HEK293 (cell line): ENCODE results near the gene TPRN.

Source experiments
- BCL6B ChIP-seq: fragments of 450-650 bp; formaldehyde crosslinking; IDR thresholded peaks from 2 replicates; pipeline ENCODE4 v1.5.1; 2017; ENCODE audit warnings: missing biosample characterization, missing genetic modification characterization
- FEZF1 ChIP-seq: fragments of 450-650 bp; formaldehyde crosslinking; IDR thresholded peaks from 2 replicates; pipeline ENCODE4 v1.5.1; 2016; ENCODE audit warnings: missing biosample characterization, missing genetic modification characterization
- GLI2 ChIP-seq: fragments of 450-650 bp; formaldehyde crosslinking; IDR thresholded peaks from 2 replicates; pipeline ENCODE4; 2017; ENCODE audit warnings: missing biosample characterization, missing genetic modification characterization, low read depth, borderline replicate concordance
- RBAK ChIP-seq: fragments of 450-650 bp; formaldehyde crosslinking; IDR thresholded peaks from 2 replicates; pipeline ENCODE4 v1.5.1; 2016; ENCODE audit warnings: missing biosample characterization, missing genetic modification characterization
- SETDB1 ChIP-seq: IDR thresholded peaks from one replicate; pipeline ENCODE4 v1.6.1; 2017; ENCODE audit warnings: mild to moderate bottlenecking, low read length, moderate library complexity, mixed read lengths; ENCODE audit not compliant: insufficient read length
- TSHZ1 ChIP-seq: fragments of 450-650 bp; formaldehyde crosslinking; IDR thresholded peaks from 2 replicates; pipeline ENCODE4 v1.5.1; 2016; ENCODE audit warnings: missing biosample characterization, missing genetic modification characterization, borderline replicate concordance
- ZBTB48 ChIP-seq: fragments of 450-650 bp; formaldehyde crosslinking; IDR thresholded peaks from 2 replicates; pipeline ENCODE4 v1.5.1; 2016; ENCODE audit warnings: missing biosample characterization, missing genetic modification characterization
- ZBTB8A ChIP-seq: fragments of 450-650 bp; formaldehyde crosslinking; IDR thresholded peaks from 2 replicates; pipeline ENCODE4 v1.5.1; 2016; ENCODE audit warnings: missing biosample characterization, missing genetic modification characterization
- ZFP69B ChIP-seq: fragments of 450-650 bp; formaldehyde crosslinking; IDR thresholded peaks from 2 replicates; pipeline ENCODE4 v1.5.1; 2016; ENCODE audit warnings: missing biosample characterization, missing genetic modification characterization
- ZNF274 ChIP-seq, 2 experiments: fragments of 200-500 bp in 1 of 2; fragments of 450-650 bp in 1 of 2; sonication (Bioruptor generic) in 1 of 2; formaldehyde crosslinking in 1 of 2; IDR thresholded peaks; 2 replicates each; pipeline versions ENCODE4 v1.5.1 to v1.6.1; 2014 to 2016; ENCODE audit warnings: borderline replicate concordance in 1 of 2, inconsistent platforms in 1 of 2, low read length in 1 of 2, missing biosample characterization in 1 of 2, missing genetic modification characterization in 1 of 2
- ZNF350 ChIP-seq: fragments of 450-650 bp; formaldehyde crosslinking; IDR thresholded peaks from 2 replicates; pipeline ENCODE4 v1.5.0; 2017; ENCODE audit warnings: missing biosample characterization, mild to moderate bottlenecking, missing genetic modification characterization
- ZNF391 ChIP-seq: fragments of 450-650 bp; formaldehyde crosslinking; IDR thresholded peaks from 2 replicates; pipeline ENCODE4 v1.5.1; 2016; ENCODE audit warnings: low read depth, missing biosample characterization, missing genetic modification characterization, borderline replicate concordance
- ZNF473 ChIP-seq: fragments of 450-650 bp; formaldehyde crosslinking; IDR thresholded peaks from 2 replicates; pipeline ENCODE4 v1.5.1; 2017; ENCODE audit warnings: missing biosample characterization, missing genetic modification characterization
- ZNF488 ChIP-seq: fragments of 450-650 bp; formaldehyde crosslinking; IDR thresholded peaks from 2 replicates; pipeline ENCODE4 v1.5.1; 2016; ENCODE audit warnings: missing biosample characterization, missing genetic modification characterization
- ZNF544 ChIP-seq: fragments of 450-650 bp; formaldehyde crosslinking; IDR thresholded peaks from 2 replicates; pipeline ENCODE4 v1.5.0; 2017; ENCODE audit warnings: missing biosample characterization, missing genetic modification characterization
- ZNF571 ChIP-seq: fragments of 450-650 bp; formaldehyde crosslinking; IDR thresholded peaks from 2 replicates; pipeline ENCODE4 v1.5.0; 2017; ENCODE audit warnings: missing biosample characterization, missing genetic modification characterization
- ZNF629 ChIP-seq: fragments of 450-650 bp; formaldehyde crosslinking; IDR thresholded peaks from 2 replicates; pipeline ENCODE4 v1.5.1; 2017; ENCODE audit warnings: missing biosample characterization, missing genetic modification characterization
- ZSCAN16 ChIP-seq: fragments of 450-650 bp; formaldehyde crosslinking; IDR thresholded peaks from 2 replicates; pipeline ENCODE4 v1.5.1; 2016; ENCODE audit warnings: missing biosample characterization, missing genetic modification characterization
- ZSCAN30 ChIP-seq: fragments of 450-650 bp; IDR thresholded peaks from 2 replicates; pipeline ENCODE4 v1.5.1; 2018; ENCODE audit warnings: missing biosample characterization, mild to moderate bottlenecking, missing genetic modification characterization, moderate library complexity
- TF ChIP-seq, protein P1 (sequence below): fragments of 450-650 bp; formaldehyde crosslinking; IDR thresholded peaks from 2 replicates; pipeline ENCODE4 v1.5.1; 2017; ENCODE audit warnings: missing biosample characterization, missing genetic modification characterization
- TF ChIP-seq, protein P2 (sequence below): fragments of 450-650 bp; formaldehyde crosslinking; IDR thresholded peaks from 2 replicates; pipeline ENCODE4 v1.5.1; 2016; ENCODE audit warnings: missing biosample characterization, missing genetic modification characterization
- TF ChIP-seq, protein P3 (sequence below): fragments of 450-650 bp; formaldehyde crosslinking; IDR thresholded peaks from 2 replicates; pipeline ENCODE4 v1.5.1; 2016; ENCODE audit warnings: missing biosample characterization, missing genetic modification characterization
- TF ChIP-seq, protein P4 (sequence below): fragments of 450-650 bp; formaldehyde crosslinking; IDR thresholded peaks from 2 replicates; pipeline ENCODE4 v1.5.1; 2016; ENCODE audit warnings: missing biosample characterization, missing genetic modification characterization
- TF ChIP-seq, protein P5 (sequence below): fragments of 450-650 bp; formaldehyde crosslinking; IDR thresholded peaks from 2 replicates; pipeline ENCODE4 v1.5.1; 2016; ENCODE audit warnings: missing biosample characterization, missing genetic modification characterization

Gene TPRN

GRCh38 chr9:137240318-137240840 lies 39.8 kb upstream of the TPRN start (continued):
- TF ChIP-seq BCL6B (tag by site-specific recombination) (no peak), SETDB1 (no peak), ZNF350 (tag by site-specific recombination) (no peak), ZNF488 (tag by site-specific recombination) (no peak), TSHZ1 (tag by site-specific recombination) (peak; percentile 63; the same call in 1 of the 2 replicates), RBAK (tag by site-specific recombination) (no peak), ZBTB48 (tag by site-specific recombination) (peak; percentile 74), ZNF391 (tag by site-specific recombination) (0 out of 2 replicates have a peak, but pooled peaks have one; percentile 93), FEZF1 (tag by site-specific recombination) (peak; percentile 12; the same call in 1 of the 2 replicates), ZNF571 (no peak), ZFP69B (peak; percentile 80), ZNF274 (IDR thresholded peaks at IDR 0.05; ENCODE audit: low read length) (no peak), ZNF274 (tag by site-specific recombination; IDR thresholded peaks at IDR 0.05; ENCODE audit: borderline replicate concordance) (no peak), ZSCAN16 (tag by site-specific recombination) (0 out of 2 replicates have a peak, but pooled peaks have one; percentile 63), ZNF544 (tag by site-specific recombination) (no peak), ZNF473 (tag by site-specific recombination) (no peak), ZSCAN30 (tag by site-specific recombination) (peak; percentile 74), ZBTB8A (peak; percentile 98), ZNF629 (tag by site-specific recombination) (no peak), GLI2 (tag by site-specific recombination) (no peak)
- TF ChIP-seq, protein P1, sequence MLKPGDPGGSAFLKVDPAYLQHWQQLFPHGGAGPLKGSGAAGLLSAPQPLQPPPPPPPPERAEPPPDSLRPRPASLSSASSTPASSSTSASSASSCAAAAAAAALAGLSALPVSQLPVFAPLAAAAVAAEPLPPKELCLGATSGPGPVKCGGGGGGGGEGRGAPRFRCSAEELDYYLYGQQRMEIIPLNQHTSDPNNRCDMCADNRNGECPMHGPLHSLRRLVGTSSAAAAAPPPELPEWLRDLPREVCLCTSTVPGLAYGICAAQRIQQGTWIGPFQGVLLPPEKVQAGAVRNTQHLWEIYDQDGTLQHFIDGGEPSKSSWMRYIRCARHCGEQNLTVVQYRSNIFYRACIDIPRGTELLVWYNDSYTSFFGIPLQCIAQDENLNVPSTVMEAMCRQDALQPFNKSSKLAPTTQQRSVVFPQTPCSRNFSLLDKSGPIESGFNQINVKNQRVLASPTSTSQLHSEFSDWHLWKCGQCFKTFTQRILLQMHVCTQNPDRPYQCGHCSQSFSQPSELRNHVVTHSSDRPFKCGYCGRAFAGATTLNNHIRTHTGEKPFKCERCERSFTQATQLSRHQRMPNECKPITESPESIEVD (tag by site-specific recombination), result no peak
- TF ChIP-seq, protein P2, sequence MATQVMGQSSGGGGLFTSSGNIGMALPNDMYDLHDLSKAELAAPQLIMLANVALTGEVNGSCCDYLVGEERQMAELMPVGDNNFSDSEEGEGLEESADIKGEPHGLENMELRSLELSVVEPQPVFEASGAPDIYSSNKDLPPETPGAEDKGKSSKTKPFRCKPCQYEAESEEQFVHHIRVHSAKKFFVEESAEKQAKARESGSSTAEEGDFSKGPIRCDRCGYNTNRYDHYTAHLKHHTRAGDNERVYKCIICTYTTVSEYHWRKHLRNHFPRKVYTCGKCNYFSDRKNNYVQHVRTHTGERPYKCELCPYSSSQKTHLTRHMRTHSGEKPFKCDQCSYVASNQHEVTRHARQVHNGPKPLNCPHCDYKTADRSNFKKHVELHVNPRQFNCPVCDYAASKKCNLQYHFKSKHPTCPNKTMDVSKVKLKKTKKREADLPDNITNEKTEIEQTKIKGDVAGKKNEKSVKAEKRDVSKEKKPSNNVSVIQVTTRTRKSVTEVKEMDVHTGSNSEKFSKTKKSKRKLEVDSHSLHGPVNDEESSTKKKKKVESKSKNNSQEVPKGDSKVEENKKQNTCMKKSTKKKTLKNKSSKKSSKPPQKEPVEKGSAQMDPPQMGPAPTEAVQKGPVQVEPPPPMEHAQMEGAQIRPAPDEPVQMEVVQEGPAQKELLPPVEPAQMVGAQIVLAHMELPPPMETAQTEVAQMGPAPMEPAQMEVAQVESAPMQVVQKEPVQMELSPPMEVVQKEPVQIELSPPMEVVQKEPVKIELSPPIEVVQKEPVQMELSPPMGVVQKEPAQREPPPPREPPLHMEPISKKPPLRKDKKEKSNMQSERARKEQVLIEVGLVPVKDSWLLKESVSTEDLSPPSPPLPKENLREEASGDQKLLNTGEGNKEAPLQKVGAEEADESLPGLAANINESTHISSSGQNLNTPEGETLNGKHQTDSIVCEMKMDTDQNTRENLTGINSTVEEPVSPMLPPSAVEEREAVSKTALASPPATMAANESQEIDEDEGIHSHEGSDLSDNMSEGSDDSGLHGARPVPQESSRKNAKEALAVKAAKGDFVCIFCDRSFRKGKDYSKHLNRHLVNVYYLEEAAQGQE, result peak; percentile 63; the same call in 1 of the 2 replicates
- TF ChIP-seq, protein P3, sequence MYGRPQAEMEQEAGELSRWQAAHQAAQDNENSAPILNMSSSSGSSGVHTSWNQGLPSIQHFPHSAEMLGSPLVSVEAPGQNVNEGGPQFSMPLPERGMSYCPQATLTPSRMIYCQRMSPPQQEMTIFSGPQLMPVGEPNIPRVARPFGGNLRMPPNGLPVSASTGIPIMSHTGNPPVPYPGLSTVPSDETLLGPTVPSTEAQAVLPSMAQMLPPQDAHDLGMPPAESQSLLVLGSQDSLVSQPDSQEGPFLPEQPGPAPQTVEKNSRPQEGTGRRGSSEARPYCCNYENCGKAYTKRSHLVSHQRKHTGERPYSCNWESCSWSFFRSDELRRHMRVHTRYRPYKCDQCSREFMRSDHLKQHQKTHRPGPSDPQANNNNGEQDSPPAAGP (tag by site-specific recombination), result peak; percentile 96
- TF ChIP-seq, protein P4, sequence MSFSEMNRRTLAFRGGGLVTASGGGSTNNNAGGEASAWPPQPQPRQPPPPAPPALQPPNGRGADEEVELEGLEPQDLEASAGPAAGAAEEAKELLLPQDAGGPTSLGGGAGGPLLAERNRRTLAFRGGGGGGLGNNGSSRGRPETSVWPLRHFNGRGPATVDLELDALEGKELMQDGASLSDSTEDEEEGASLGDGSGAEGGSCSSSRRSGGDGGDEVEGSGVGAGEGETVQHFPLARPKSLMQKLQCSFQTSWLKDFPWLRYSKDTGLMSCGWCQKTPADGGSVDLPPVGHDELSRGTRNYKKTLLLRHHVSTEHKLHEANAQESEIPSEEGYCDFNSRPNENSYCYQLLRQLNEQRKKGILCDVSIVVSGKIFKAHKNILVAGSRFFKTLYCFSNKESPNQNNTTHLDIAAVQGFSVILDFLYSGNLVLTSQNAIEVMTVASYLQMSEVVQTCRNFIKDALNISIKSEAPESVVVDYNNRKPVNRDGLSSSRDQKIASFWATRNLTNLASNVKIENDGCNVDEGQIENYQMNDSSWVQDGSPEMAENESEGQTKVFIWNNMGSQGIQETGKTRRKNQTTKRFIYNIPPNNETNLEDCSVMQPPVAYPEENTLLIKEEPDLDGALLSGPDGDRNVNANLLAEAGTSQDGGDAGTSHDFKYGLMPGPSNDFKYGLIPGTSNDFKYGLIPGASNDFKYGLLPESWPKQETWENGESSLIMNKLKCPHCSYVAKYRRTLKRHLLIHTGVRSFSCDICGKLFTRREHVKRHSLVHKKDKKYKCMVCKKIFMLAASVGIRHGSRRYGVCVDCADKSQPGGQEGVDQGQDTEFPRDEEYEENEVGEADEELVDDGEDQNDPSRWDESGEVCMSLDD, result peak; percentile 92
- TF ChIP-seq, protein P5, sequence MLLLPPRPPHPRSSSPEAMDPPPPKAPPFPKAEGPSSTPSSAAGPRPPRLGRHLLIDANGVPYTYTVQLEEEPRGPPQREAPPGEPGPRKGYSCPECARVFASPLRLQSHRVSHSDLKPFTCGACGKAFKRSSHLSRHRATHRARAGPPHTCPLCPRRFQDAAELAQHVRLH (tag by site-specific recombination), result peak; percentile 77
